HG02610 (cell line): ENCODE results near the gene RASGRF1.
"Not testable (repeated sequence)": the region's sequence is repeated elsewhere in the genome, so short reads cannot be mapped to it uniquely, and the experiment has no call there.

Source experiments
- ATAC-seq: cut with Tn5 transposase; IDR thresholded peaks from one replicate; pipeline ENCODE4 v1.9.1; 2021; ENCODE audit warnings: mild to moderate bottlenecking, moderate library complexity; ENCODE audit not compliant: unreplicated experiment

The RASGRF1 gene

GRCh38 chr15:79017953-79018352 lies 72.6 kb downstream of the RASGRF1 start:
- no peak for ATAC-seq

- no peak for ATAC-seq
Observed at GRCh38 chr15:79016527-79017170, 73.9 kb downstream of the RASGRF1 start.

GRCh38 chr15:79015416-79015815 lies 75.2 kb downstream of the RASGRF1 start:
- no peak for ATAC-seq

GRCh38 chr15:79010278-79010677 lies 80.3 kb downstream of the RASGRF1 start:
- no peak for ATAC-seq

- ATAC-seq: no peak
Observed at GRCh38 chr15:79009379-79009778, 81.2 kb downstream of the RASGRF1 start.

- ATAC-seq: no peak
Observed at GRCh38 chr15:79008659-79009058, 81.9 kb downstream of the RASGRF1 start.

- no peak for ATAC-seq
Observed at GRCh38 chr15:79007066-79007465, 83.5 kb downstream of the RASGRF1 start.

- no peak for ATAC-seq
Observed at GRCh38 chr15:79006071-79006470, 84.5 kb downstream of the RASGRF1 start.

GRCh38 chr15:79004336-79004735 lies 86.2 kb downstream of the RASGRF1 start:
- peak; percentile 84 for ATAC-seq

- no peak for ATAC-seq
Observed at GRCh38 chr15:79003896-79004295, 86.7 kb downstream of the RASGRF1 start.

- no peak for ATAC-seq
Observed at GRCh38 chr15:79003301-79003700, 87.3 kb downstream of the RASGRF1 start.

GRCh38 chr15:79002581-79002980 lies 88.0 kb downstream of the RASGRF1 start:
- no peak for ATAC-seq

- ATAC-seq: no peak
Observed at GRCh38 chr15:78999636-79000035, 90.9 kb downstream of the RASGRF1 start.

GRCh38 chr15:78998526-78998925 lies 92.1 kb downstream of the RASGRF1 start:
- ATAC-seq: no peak

- no peak for ATAC-seq
Observed at GRCh38 chr15:78997981-78998499, 92.5 kb downstream of the RASGRF1 start.

GRCh38 chr15:78996894-78997275 lies 93.7 kb downstream of the RASGRF1 start:
- ATAC-seq: no peak

- ATAC-seq: no peak
Observed at GRCh38 chr15:78995921-78996893, 94.4 kb downstream of the RASGRF1 start.

- not testable (repeated sequence) for ATAC-seq
Observed at GRCh38 chr15:78995161-78995560, 95.4 kb downstream of the RASGRF1 start.

GRCh38 chr15:78993931-78994530 lies 96.5 kb downstream of the RASGRF1 start:
- no peak for ATAC-seq

GRCh38 chr15:78993257-78993930 lies 97.2 kb downstream of the RASGRF1 start:
- ATAC-seq: no peak
